HCT116 (cell line): ENCODE measurements around the gene PAPOLB. TPM values are rescaled to one million over a fixed set of nuclear protein-coding genes. Genes with fewer than 3 reads are reported as not detected.

Experiments
- ATAC-seq: fragments of 200-7000 bp; cut with Tn5 transposase; 2 replicates; pipeline ENCODE4 v1.9.1; 2020; ENCODE audit warnings: mild to moderate bottlenecking, moderate library complexity
- BruUV-seq: library from RNA; stranded (reverse); fragments of 400-500 nt; replicated peaks from 2 replicates; lab custom pipeline; 2021; lab: Mats Ljungman, UMichigan
- CTCF ChIA-PET: fragments of 300-600 bp; sonication (Branson Sonifier 250); formaldehyde crosslinking; loops from one replicate; lab custom pipeline; 2021; ENCODE audit warnings: antibody characterized with exemption; lab: Charles Lee
- POLR2A ChIA-PET: fragments of 300-600, 350-600 bp; sonication (Branson Sonifier 250); formaldehyde crosslinking; loops from one replicate; lab custom pipeline; 2021; ENCODE audit warnings: antibody characterized with exemption; lab: Charles Lee
- RAD21 ChIA-PET, 2 experiments: fragments of 300-600 bp; sonication (Branson Sonifier 250); formaldehyde crosslinking; loops; one replicate each; lab custom pipeline; 2023; ENCODE audit warnings: low total read pairs in 2 of 2; ENCODE audit not compliant: uncharacterized antibody in 2 of 2, unreplicated experiment in 2 of 2, low non-redundant PET in 1 of 2; lab: Charles Lee
- DNase-seq: peaks from one replicate; pipeline ENCODE4 v3.0.0-alpha.2; 2010; ENCODE audit warnings: low read depth, low spot score
- H2AFZ ChIP-seq: fragments of 200-600 bp; shearing (Covaris generic), sonication (generic); 2 replicates; pipeline ENCODE4 v1.6.1; 2017; ENCODE audit warnings: low read depth, mixed run types, mixed read lengths, antibody characterized with exemption, low read length; ENCODE audit not compliant: poor library complexity, severe bottlenecking
- H3K27ac ChIP-seq: 2 replicates; pipeline ENCODE4 v1.5.1; 2012; ENCODE audit warnings: low read depth, low read length
- H3K27me3 ChIP-seq: fragments of 200-600 bp; sonication (generic); 2 replicates; pipeline ENCODE4 v1.6.1; 2016; ENCODE audit warnings: mixed run types, low read length, mixed read lengths; ENCODE audit not compliant: insufficient read depth
- H3K36me3 ChIP-seq, 2 experiments: fragments of 200-500 bp in 1 of 2; fragments of 200-600 bp in 1 of 2; sonication (Bioruptor generic) in 1 of 2; sonication (generic) in 1 of 2; 2 replicates each; pipeline versions ENCODE4 v1.5.1 to v1.6.1; 2014 to 2016; ENCODE audit warnings: low read length in 2 of 2, inconsistent platforms in 1 of 2, mixed read lengths in 1 of 2, mixed run types in 1 of 2; ENCODE audit not compliant: insufficient read depth in 2 of 2, control insufficient read depth in 1 of 2
- H3K4me1 ChIP-seq, 2 experiments: fragments of 200-600 bp in 1 of 2; sonication (generic) in 1 of 2; 2 replicates each; pipeline versions ENCODE4 v1.5.1 to v1.6.1; 2012 to 2017; ENCODE audit warnings: low read length in 2 of 2, inconsistent platforms in 1 of 2, mild to moderate bottlenecking in 1 of 2, mixed read lengths in 1 of 2, mixed run types in 1 of 2, moderate library complexity in 1 of 2; ENCODE audit not compliant: insufficient read depth in 2 of 2, control insufficient read depth in 1 of 2
- H3K4me2 ChIP-seq: fragments of 200-600 bp; sonication (generic); 2 replicates; pipeline ENCODE4 v1.6.1; 2017; ENCODE audit warnings: mixed run types, low read length, mixed read lengths
- H3K4me3 ChIP-seq, 2 experiments: fragments of 200-600 bp in 1 of 2; sonication (generic) in 1 of 2; replicated peaks in 1 of 2; 2 replicates each; pipeline ENCODE4 v1.5.1; 2011 to 2016; ENCODE audit warnings: low read length in 2 of 2, control low read depth in 1 of 2, low read depth in 1 of 2, mild to moderate bottlenecking in 1 of 2, mixed read lengths in 1 of 2, mixed run types in 1 of 2
- H3K79me2 ChIP-seq: fragments of 200-600 bp; sonication (generic); 2 replicates; pipeline ENCODE4 v1.6.1; 2017; ENCODE audit warnings: mild to moderate bottlenecking, mixed run types, low read length, moderate library complexity, mixed read lengths; ENCODE audit not compliant: insufficient read depth
- H3K9ac ChIP-seq: fragments of 200-600 bp; sonication (generic); 2 replicates; pipeline ENCODE4 v1.6.1; 2016; ENCODE audit warnings: low read length, mixed read lengths
- H3K9me2 ChIP-seq: fragments of 200-600 bp; sonication (generic), shearing (Covaris generic); 2 replicates; pipeline ENCODE4 v1.6.1; 2017; ENCODE audit warnings: mixed run types, mild to moderate bottlenecking, moderate library complexity; ENCODE audit not compliant: insufficient read depth
- H3K9me3 ChIP-seq, 2 experiments: fragments of 200-500 bp in 1 of 2; fragments of 200-600 bp in 1 of 2; sonication (Bioruptor generic) in 1 of 2; sonication (generic) in 1 of 2; 2 replicates each; pipeline ENCODE4 v1.6.1; 2014 to 2017; ENCODE audit warnings: low read length in 2 of 2, mixed read lengths in 2 of 2, inconsistent platforms in 1 of 2, low read depth in 1 of 2, mild to moderate bottlenecking in 1 of 2, mixed run types in 1 of 2, moderate library complexity in 1 of 2; ENCODE audit not compliant: control insufficient read depth in 1 of 2, insufficient read depth in 1 of 2
- H4K20me1 ChIP-seq: fragments of 200-600 bp; sonication (generic), shearing (Covaris generic); 2 replicates; pipeline ENCODE4 v1.6.1; 2017; ENCODE audit warnings: mixed run types, mild to moderate bottlenecking, moderate library complexity; ENCODE audit not compliant: insufficient read depth
- CBX3 ChIP-seq: IDR thresholded peaks from 2 replicates; pipeline ENCODE4 v1.6.1; 2012; ENCODE audit warnings: low read depth
- CEBPB ChIP-seq: IDR thresholded peaks from 2 replicates; pipeline ENCODE4 v1.6.1; 2012; ENCODE audit warnings: low read depth
- CTCF ChIP-seq, 3 experiments: fragments of 200-600 bp in 1 of 3; sonication (generic) in 1 of 3; IDR thresholded peaks in 2 of 3; conservative IDR thresholded peaks in 1 of 3; 2 replicates each; pipeline ENCODE4 v1.5.1; 2012 to 2017; ENCODE audit warnings: low read depth in 2 of 3, low read length in 2 of 3, antibody characterized with exemption in 1 of 3, borderline replicate concordance in 1 of 3, control low read depth in 1 of 3, mild to moderate bottlenecking in 1 of 3, mixed read lengths in 1 of 3, mixed run types in 1 of 3, moderate library complexity in 1 of 3; ENCODE audit not compliant: insufficient read depth in 1 of 3
- EGR1 ChIP-seq: IDR thresholded peaks from 2 replicates; pipeline ENCODE4 v1.6.1; 2012; ENCODE audit warnings: low read depth
- ELF1 ChIP-seq: IDR thresholded peaks from 2 replicates; pipeline ENCODE4 v1.6.1; 2012; ENCODE audit warnings: low read depth, borderline replicate concordance
- FOSL1 ChIP-seq: IDR thresholded peaks from 2 replicates; pipeline ENCODE4 v1.6.1; 2012; ENCODE audit warnings: low read depth
- JUND ChIP-seq: IDR thresholded peaks from 2 replicates; pipeline ENCODE4 v1.6.1; 2012
- POLR2A ChIP-seq: IDR thresholded peaks from 2 replicates; pipeline ENCODE4 v1.7.0; 2011; ENCODE audit warnings: borderline replicate concordance; ENCODE audit not compliant: insufficient read depth, insufficient read length; ENCODE audit errors: extremely low read depth
- POLR2AphosphoS5 ChIP-seq: IDR thresholded peaks from 2 replicates; pipeline ENCODE4 v1.6.1; 2011; ENCODE audit warnings: mild to moderate bottlenecking, low read depth, low read length, moderate library complexity
- RAD21 ChIP-seq: IDR thresholded peaks from 2 replicates; pipeline ENCODE4 v1.6.1; 2012; ENCODE audit warnings: low read depth, mild to moderate bottlenecking
- REST ChIP-seq: IDR thresholded peaks from 2 replicates; pipeline ENCODE4 v1.6.1; 2012; ENCODE audit warnings: low read depth
- SIN3A ChIP-seq: IDR thresholded peaks from 2 replicates; pipeline ENCODE4 v1.6.1; 2012; ENCODE audit warnings: low read depth
- SP1 ChIP-seq: IDR thresholded peaks from 2 replicates; pipeline ENCODE4 v1.6.1; 2012; ENCODE audit warnings: low read depth
- SRF ChIP-seq: IDR thresholded peaks from 2 replicates; pipeline ENCODE4 v1.6.1; 2012; ENCODE audit warnings: low read depth
- TCF7L2 ChIP-seq: IDR thresholded peaks from 2 replicates; pipeline ENCODE4 v1.7.0; 2011; ENCODE audit warnings: borderline replicate concordance, inconsistent platforms; ENCODE audit not compliant: insufficient read depth, insufficient read length; ENCODE audit errors: extremely low read depth
- YY1 ChIP-seq: IDR thresholded peaks from 2 replicates; pipeline ENCODE4 v1.6.1; 2011; ENCODE audit warnings: low read length, low read depth, moderate library complexity, mild to moderate bottlenecking; ENCODE audit not compliant: insufficient replicate concordance; ENCODE audit errors: extremely low read depth
- ZNF274 ChIP-seq: fragments of 200-500 bp; sonication (Bioruptor generic); IDR thresholded peaks from 2 replicates; pipeline ENCODE4 v1.6.1; 2014; ENCODE audit warnings: mild to moderate bottlenecking, low read depth, low read length, inconsistent platforms
- intact Hi-C: fragments of 100-400 bp; cut with micrococcal nuclease; formaldehyde crosslinking; loops from 2 replicates; pipeline ENCODE4 v1.10.0; 2022
- total RNA-seq: library from RNA; stranded (reverse); gene quantifications from one replicate; pipeline ENCODE4 v1.2.1, GENCODE V29; 2021; ENCODE audit not compliant: unreplicated experiment

Gene PAPOLB
- total RNA-seq, 1 experiment from 2014 or later: 0.20 TPM

- H3K27me3 ChIP-seq: no peaks in the 10 kb centered on the region
- no peak overlapping the region for H3K9ac ChIP-seq
- ChIA-PET POLR2A (no interaction called here), RAD21 (no interaction called here), CTCF (no interaction called here)
- H3K4me2 ChIP-seq: no peak overlapping the region
- no peaks in the 10 kb centered on the region for H3K79me2 ChIP-seq
- H2AFZ ChIP-seq: no peak overlapping the region
- no peaks in the 10 kb centered on the region for H3K36me3 ChIP-seq
- ATAC-seq (no peak), DNase-seq (no peak)
- no peaks in the 10 kb centered on the region for H3K9me3 ChIP-seq
- no peak for TF ChIP-seq EGR1
- TF ChIP-seq YY1: no peak
- no peak for TF ChIP-seq CBX3
- TF ChIP-seq, all 23 proteins: peak for 0
- no peaks in the 10 kb centered on the region for H3K4me1 ChIP-seq
- H4K20me1 ChIP-seq: no peaks in the 10 kb centered on the region
- no TSS peak for BruUV-seq
- H3K27ac ChIP-seq: no peak overlapping the region
- intact Hi-C loops: no loop called here
- no peak overlapping the region for H3K4me3 ChIP-seq
- H3K9me2 ChIP-seq: no peaks in the 10 kb centered on the region
Observed at GRCh38 chr7:4809666-4810065, 52.2 kb downstream of the PAPOLB start.

- DNase-seq (no peak), ATAC-seq (no peak)
- H3K27ac ChIP-seq: no peak overlapping the region
- H4K20me1 ChIP-seq: no peaks in the 10 kb centered on the region
- ChIA-PET RAD21 (no interaction called here), CTCF (no interaction called here), POLR2A (no interaction called here)
- no TSS peak for BruUV-seq
- no peaks in the 10 kb centered on the region for H3K79me2 ChIP-seq
- H3K4me2 ChIP-seq: no peak overlapping the region
- no peak overlapping the region for H2AFZ ChIP-seq
- H3K9me2 ChIP-seq: no peaks in the 10 kb centered on the region
- H3K4me3 ChIP-seq: no peak overlapping the region
- intact Hi-C loops: no loop called here
- H3K36me3 ChIP-seq: no peaks in the 10 kb centered on the region
- H3K4me1 ChIP-seq: no peaks in the 10 kb centered on the region
- no peak overlapping the region for H3K9ac ChIP-seq
- H3K27me3 ChIP-seq: no peaks in the 10 kb centered on the region
- no peaks in the 10 kb centered on the region for H3K9me3 ChIP-seq
- TF ChIP-seq RAD21 (no peak), SP1 (no peak), ZNF274 (no peak), YY1 (no peak), CBX3 (no peak), EGR1 (no peak), SRF (no peak), POLR2A (no peak), REST (no peak), FOSL1 (no peak), POLR2AphosphoS5 (no peak), TCF7L2 (no peak), JUND (no peak), SIN3A (no peak), ELF1 (no peak), CTCF (IDR thresholded peaks at IDR 0.05 in 2 of 3, conservative IDR thresholded peaks at IDR 0.05 in 1 of 3; ENCODE audit: borderline replicate concordance in 1 of 3, insufficient read depth in 1 of 3, low read depth in 2 of 3, low read length in 2 of 3) (no peak), CEBPB (no peak)
Observed at GRCh38 chr7:4809091-4809591, 52.7 kb downstream of the PAPOLB start.
